HG03108 (cell line): ENCODE results near the gene ZNF287.

ENCODE experiments used
- ATAC-seq: cut with Tn5 transposase; IDR thresholded peaks from one replicate; pipeline ENCODE4 v1.9.1; 2021; ENCODE audit warnings: moderate library complexity; ENCODE audit not compliant: unreplicated experiment

Gene ZNF287

GRCh38 chr17:16517477-16517876 is 51.5 kb downstream of the ZNF287 start:
- no peak for ATAC-seq

- no peak for ATAC-seq
These were observed 52.4 kb downstream of the ZNF287 start for GRCh38 chr17:16516594-16517051.

GRCh38 chr17:16515933-16516332 is 53.1 kb downstream of the ZNF287 start:
- ATAC-seq = no peak

- no peak for ATAC-seq
These were observed 55.1 kb downstream of the ZNF287 start for GRCh38 chr17:16513873-16514272.

GRCh38 chr17:16512011-16512410 is 57.0 kb downstream of the ZNF287 start:
- no peak for ATAC-seq

- ATAC-seq = no peak
These were observed 57.4 kb downstream of the ZNF287 start for GRCh38 chr17:16511593-16511992.

- no peak for ATAC-seq
These were observed 61.0 kb downstream of the ZNF287 start for GRCh38 chr17:16507918-16508533.

- no peak for ATAC-seq
These were observed 62.8 kb downstream of the ZNF287 start for GRCh38 chr17:16506188-16506587.

- ATAC-seq = no peak
These were observed 64.0 kb downstream of the ZNF287 start for GRCh38 chr17:16504984-16505383.
